ENCODE data around the gene FOCAD. TPM values are rescaled to one million over a fixed set of nuclear protein-coding genes. Genes with fewer than 3 reads are reported as not detected.

Gene FOCAD
- 85.1 and 109 TPM in 2 replicates for total RNA-seq

GRCh38 chr9:20684035-20684874, at the start of gene FOCAD:
FOCAD (plus strand) TSS chr9:20684259; CDS start chr9:20715354, 31,095 bp downstream.

GRCh38 chr9:21031091-21031807, 347.2 kb downstream of the FOCAD start, which contains the start of gene HACD4:
HACD4 (minus strand) TSS chr9:21031640; CDS start chr9:21031590, 50 bp downstream.

Other genes starting within 250 kb of the FOCAD start
- gene MLLT3, start 61.8 kb upstream of the FOCAD start, total RNA-seq = 37.8 and 38.7 TPM in 2 replicates

Measured in uterine smooth muscle cell (primary cell).